ENCODE measurements around the gene CASP8. TPM values are rescaled to one million over a fixed set of nuclear protein-coding genes. Genes with fewer than 3 reads are reported as not detected.

The CASP8 gene
- total RNA-seq, 2 experiments from 2014 or later = 62.7 to 63.2 TPM

DNA sequence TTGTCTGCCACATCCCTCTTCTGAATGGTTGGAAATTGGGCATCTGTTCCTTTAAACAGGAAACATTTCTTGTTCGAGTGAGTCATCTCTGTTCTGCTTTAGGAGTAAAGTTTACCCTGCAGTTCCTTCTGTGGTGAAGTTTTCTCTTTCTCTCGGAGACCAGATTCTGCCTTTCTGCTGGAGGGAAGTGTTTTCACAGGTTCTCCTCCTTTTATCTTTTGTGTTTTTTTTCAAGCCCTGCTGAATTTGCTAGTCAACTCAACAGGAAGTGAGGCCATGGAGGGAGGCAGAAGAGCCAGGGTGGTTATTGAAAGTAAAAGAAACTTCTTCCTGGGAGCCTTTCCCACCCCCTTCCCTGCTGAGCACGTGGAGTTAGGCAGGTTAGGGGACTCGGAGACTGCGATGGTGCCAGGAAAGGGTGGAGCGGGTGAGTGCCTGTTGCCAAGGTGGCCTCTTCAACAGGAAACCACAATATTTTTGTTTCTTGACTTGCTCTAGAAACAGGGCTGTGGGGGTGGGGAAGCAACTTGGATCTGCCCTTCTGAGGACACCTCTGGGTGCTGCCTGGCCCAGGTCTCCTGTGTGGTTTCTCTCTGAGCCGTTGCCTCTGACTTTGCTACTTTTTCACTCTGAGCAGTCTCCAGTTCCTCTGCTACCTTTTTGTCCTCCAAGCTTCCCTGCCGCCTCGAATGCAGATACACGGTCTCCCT, 2.2 kb upstream of the CASP8 start:
- POLR2A ChIA-PET = interaction anchor here (0.5 to 13.5 kb wide), 10 partner anchors 16 to 394 kb away, joined by 3 to 221 read pairs (median 4); partner anchors contain the start of genes CASP10, CLK1, NIF3L1 and PPIL3
- H3K27ac Mint-ChIP-seq = peak overlapping the region; percentile 94
- peaks cover 39% of the 10 kb centered on the region for H3K36me3 Mint-ChIP-seq (ENCODE audit: low read depth)

DNA sequence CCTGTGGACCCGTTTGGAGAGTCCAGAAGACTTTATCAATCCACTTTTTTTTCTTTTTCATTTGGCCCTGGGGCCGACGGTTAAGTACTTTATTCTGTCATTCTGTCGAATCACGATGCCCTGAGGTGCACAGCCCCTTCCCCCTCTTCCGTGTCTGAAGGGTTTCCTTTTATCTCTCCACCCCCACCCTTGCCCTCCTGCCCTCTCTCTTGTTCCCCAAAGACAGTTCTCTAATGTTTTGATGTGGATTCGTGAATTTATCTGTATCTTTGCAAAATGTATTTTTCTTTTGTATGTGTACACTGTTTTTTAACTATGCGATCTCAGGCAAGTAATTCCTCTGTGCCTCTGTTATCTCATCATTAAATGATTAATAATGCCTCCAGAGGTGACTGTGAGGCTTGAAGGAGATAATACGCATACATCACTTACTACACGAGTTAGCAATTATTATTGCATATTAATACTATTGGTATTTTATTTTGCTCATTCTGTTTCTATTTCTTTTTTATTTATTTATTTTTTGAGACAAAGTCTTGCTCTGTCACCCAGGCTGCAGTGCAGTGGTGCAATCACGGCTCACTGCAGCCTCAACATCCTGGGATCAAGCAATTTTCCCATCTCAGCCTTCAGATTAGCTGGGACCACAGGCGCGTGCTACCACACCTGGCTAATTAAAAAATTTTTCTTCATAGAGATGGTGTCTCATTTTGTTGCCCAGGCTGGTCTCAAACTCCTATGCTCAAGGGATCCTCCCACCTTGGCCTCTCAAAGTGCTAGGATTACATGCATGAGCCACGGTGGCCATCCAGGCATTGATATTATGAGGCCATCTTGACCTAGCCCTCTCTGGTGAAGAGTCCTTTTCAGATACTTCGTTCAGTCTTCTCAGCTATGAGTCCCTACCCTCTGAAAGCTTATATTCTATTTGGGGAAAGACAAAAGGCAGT, 1.4 kb upstream of the CASP8 start:
- ChIA-PET POLR2A (interaction anchor here (0.7 to 13.5 kb wide), 15 partner anchors 12 to 395 kb away, joined by 3 to 221 read pairs (median 6); partner anchors contain the start of genes CASP10, CFLAR, CLK1 and NIF3L1), CTCF (interaction anchor here (0.7 to 5.9 kb wide), 8 partner anchors 15 to 105 kb away, joined by 5 to 100 read pairs (median 6); partner anchors contain the start of gene CASP10)
- ATAC-seq (no peak), DNase-seq (peak; percentile 27)
- H3K27me3 Mint-ChIP-seq (ENCODE audit: low read depth) = no peaks in the 10 kb centered on the region
- peaks cover 75% of the 10 kb centered on the region for H3K4me1 Mint-ChIP-seq (ENCODE audit: low read depth)
- H3K9me3 Mint-ChIP-seq (ENCODE audit: insufficient read depth) = no peaks in the 10 kb centered on the region
- peak overlapping the region; percentile 81 for H3K4me3 Mint-ChIP-seq
- peak overlapping the region; percentile 94 for H3K27ac Mint-ChIP-seq
- peaks cover 37% of the 10 kb centered on the region for H3K36me3 Mint-ChIP-seq (ENCODE audit: low read depth)

More for the DNA sequence above, 2.2 kb upstream of the CASP8 start:
- CTCF ChIA-PET = interaction anchor here (0.7 to 5.9 kb wide), 3 partner anchors 21 to 75 kb away, joined by 6 to 100 read pairs (median 6); partner anchors contain the start of gene CASP10
- Mint-ChIP-seq H3K4me3 (peak overlapping the region; percentile 81), H3K4me1 (ENCODE audit: low read depth) (peaks cover 74% of the 10 kb centered on the region), H3K27me3 (ENCODE audit: low read depth) (no peaks in the 10 kb centered on the region), H3K9me3 (ENCODE audit: insufficient read depth) (no peaks in the 10 kb centered on the region)
- ATAC-seq (peak; percentile 71), DNase-seq (peak; percentile 98)

DNA sequence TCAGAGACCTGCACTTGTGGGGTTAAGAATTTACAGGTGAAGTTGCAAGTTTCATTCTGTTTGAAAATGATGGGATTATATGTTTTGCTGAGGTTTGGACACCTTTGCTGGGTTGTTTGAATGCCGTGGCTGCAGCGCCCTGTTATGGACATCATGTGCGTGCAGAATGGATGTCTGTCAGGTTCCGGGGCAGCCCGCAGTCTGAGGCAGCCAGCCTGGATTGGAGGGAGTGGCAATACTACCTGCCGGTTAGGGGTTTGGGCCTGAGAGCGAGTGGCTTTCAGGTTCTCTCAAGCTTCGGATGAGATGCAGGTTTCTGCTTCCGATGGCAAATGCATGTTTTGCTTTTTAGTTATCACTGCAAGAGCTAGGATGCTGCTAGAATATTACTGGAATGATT, 1.1 kb downstream of the CASP8 start:
- ATAC-seq = peak; percentile 10
- DNase-seq = peak; percentile 79

GRCh38 chr2:201261906-201262305, 1.6 kb downstream of the CASP8 start:
- no peaks in the 10 kb centered on the region for H3K27me3 Mint-ChIP-seq (ENCODE audit: low read depth)
- DNase-seq (peak; percentile 19), ATAC-seq (no peak)
- H3K4me1 Mint-ChIP-seq (ENCODE audit: low read depth) = peaks cover 73% of the 10 kb centered on the region
- ChIA-PET CTCF (interaction anchor here (0.6 to 5.9 kb wide), 10 partner anchors 9 to 190 kb away, joined by 3 to 100 read pairs (median 8); partner anchors contain the start of genes CASP10 and STRADB), POLR2A (interaction anchor here (0.7 to 13.5 kb wide), 13 partner anchors 8 to 1005 kb away, joined by 3 to 221 read pairs (median 5); partner anchors contain the start of genes CFLAR, ORC2, STRADB and TRAK2)
- no peaks in the 10 kb centered on the region for H3K9me3 Mint-ChIP-seq (ENCODE audit: insufficient read depth)
- H3K27ac Mint-ChIP-seq = peak overlapping the region; percentile 96
- peak overlapping the region; percentile 92 for H3K4me3 Mint-ChIP-seq
- H3K36me3 Mint-ChIP-seq (ENCODE audit: low read depth) = peaks cover 41% of the 10 kb centered on the region

More for the DNA sequence above, 1.1 kb downstream of the CASP8 start:
- Mint-ChIP-seq H3K9me3 (ENCODE audit: insufficient read depth) (no peaks in the 10 kb centered on the region), H3K4me3 (peak overlapping the region; percentile 92), H3K27ac (peak overlapping the region; percentile 96), H3K4me1 (ENCODE audit: low read depth) (peaks cover 73% of the 10 kb centered on the region), H3K36me3 (ENCODE audit: low read depth) (peaks cover 38% of the 10 kb centered on the region), H3K27me3 (ENCODE audit: low read depth) (no peaks in the 10 kb centered on the region)
- CTCF ChIA-PET = interaction anchor here (0.6 to 5.9 kb wide), 11 partner anchors 9 to 190 kb away, joined by 3 to 100 read pairs (median 6); partner anchors contain the start of genes CASP10 and STRADB
- POLR2A ChIA-PET = interaction anchor here (0.7 to 13.5 kb wide), 13 partner anchors 7 to 1005 kb away, joined by 3 to 221 read pairs (median 10); partner anchors contain the start of genes CFLAR, ORC2, STRADB and TRAK2

DNA sequence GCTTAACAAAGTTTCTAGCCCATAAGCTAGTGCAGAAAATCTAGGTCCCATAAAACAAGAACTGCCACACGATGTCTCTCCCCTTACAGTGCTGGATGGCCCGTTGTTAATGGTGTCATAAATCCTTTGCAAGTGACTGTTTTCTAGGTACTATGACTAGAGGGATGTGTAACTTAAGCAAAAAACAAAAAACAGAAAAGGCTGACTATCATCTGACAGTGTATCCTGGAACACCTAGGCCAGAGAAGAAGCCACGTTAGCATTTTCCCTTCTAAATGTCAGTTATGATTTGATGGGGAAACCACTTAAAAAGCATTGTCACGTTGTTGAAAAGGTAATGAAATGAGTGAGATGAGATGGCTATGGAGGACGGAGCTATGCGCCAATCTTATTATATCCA, 2.4 kb downstream of the CASP8 start:
- DNase-seq = peak; percentile 30
- Mint-ChIP-seq H3K27me3 (ENCODE audit: low read depth) (no peaks in the 10 kb centered on the region), H3K27ac (peak overlapping the region; percentile 65), H3K4me1 (ENCODE audit: low read depth) (peaks cover 72% of the 10 kb centered on the region), H3K4me3 (peak overlapping the region; percentile 69), H3K9me3 (ENCODE audit: insufficient read depth) (no peaks in the 10 kb centered on the region), H3K36me3 (ENCODE audit: low read depth) (peaks cover 46% of the 10 kb centered on the region)
- ChIA-PET CTCF (interaction anchor here (1.0 to 5.9 kb wide), 8 partner anchors 10 to 102 kb away, joined by 4 to 100 read pairs (median 10); partner anchors contain the start of gene CASP10), POLR2A (interaction anchor here (0.7 to 13.5 kb wide), 10 partner anchors 8 to 189 kb away, joined by 3 to 221 read pairs (median 7); partner anchors contain the start of genes CASP10, CFLAR, STRADB and TRAK2)
- no peak for ATAC-seq

GRCh38 chr2:201263779-201264178, 3.4 kb downstream of the CASP8 start:
- ATAC-seq (no peak), DNase-seq (peak; percentile 33)
- no peaks in the 10 kb centered on the region for H3K9me3 Mint-ChIP-seq (ENCODE audit: insufficient read depth)
- H3K27me3 Mint-ChIP-seq (ENCODE audit: low read depth) = no peaks in the 10 kb centered on the region
- POLR2A ChIA-PET = interaction anchor here (0.7 to 13.5 kb wide), 9 partner anchors 10 to 151 kb away, joined by 3 to 221 read pairs (median 4); partner anchors contain the start of gene CASP10
- peak overlapping the region; percentile 36 for H3K27ac Mint-ChIP-seq
- CTCF ChIA-PET = interaction anchor here (0.8 to 5.5 kb wide), 8 partner anchors 10 to 100 kb away, joined by 3 to 45 read pairs (median 9); partner anchors contain the start of gene CASP10
- peaks cover 51% of the 10 kb centered on the region for H3K36me3 Mint-ChIP-seq (ENCODE audit: low read depth)
- peak overlapping the region; percentile 69 for H3K4me3 Mint-ChIP-seq
- peaks cover 68% of the 10 kb centered on the region for H3K4me1 Mint-ChIP-seq (ENCODE audit: low read depth)

GRCh38 chr2:201264472-201265173, 4.3 kb downstream of the CASP8 start:
- Mint-ChIP-seq H3K27ac (peak overlapping the region; percentile 36), H3K9me3 (ENCODE audit: insufficient read depth) (no peaks in the 10 kb centered on the region), H3K36me3 (ENCODE audit: low read depth) (peaks cover 58% of the 10 kb centered on the region), H3K4me1 (ENCODE audit: low read depth) (peaks cover 63% of the 10 kb centered on the region), H3K4me3 (no peak overlapping the region), H3K27me3 (ENCODE audit: low read depth) (no peaks in the 10 kb centered on the region)
- POLR2A ChIA-PET = interaction anchor here (0.9 to 13.5 kb wide), 11 partner anchors 9 to 150 kb away, joined by 3 to 221 read pairs (median 4); no protein-coding TSS in a partner anchor
- ATAC-seq (no peak), DNase-seq (peak; percentile 18)
- CTCF ChIA-PET = interaction anchor here (1.0 to 5.5 kb wide), 7 partner anchors 11 to 99 kb away, joined by 3 to 45 read pairs (median 7); no protein-coding TSS in a partner anchor

DNA sequence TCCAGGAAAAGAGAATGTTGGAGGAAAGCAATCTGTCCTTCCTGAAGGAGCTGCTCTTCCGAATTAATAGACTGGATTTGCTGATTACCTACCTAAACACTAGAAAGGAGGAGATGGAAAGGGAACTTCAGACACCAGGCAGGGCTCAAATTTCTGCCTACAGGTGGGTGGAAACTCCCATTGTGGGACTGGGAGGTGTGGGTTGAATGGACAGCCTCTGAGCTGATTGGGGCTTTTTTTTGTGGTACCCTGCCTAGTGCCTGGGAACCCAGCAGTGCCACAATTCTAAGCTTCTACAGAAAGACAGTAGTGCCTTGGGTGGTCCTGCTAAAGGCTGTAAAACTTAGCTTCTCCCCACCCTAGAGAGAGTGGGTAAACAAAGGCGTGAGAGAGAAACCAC, 6.3 kb downstream of the CASP8 start:
- Mint-ChIP-seq H3K27ac (no peak overlapping the region), H3K27me3 (ENCODE audit: low read depth) (no peaks in the 10 kb centered on the region), H3K4me3 (no peak overlapping the region), H3K9me3 (ENCODE audit: insufficient read depth) (no peaks in the 10 kb centered on the region), H3K4me1 (ENCODE audit: low read depth) (peaks cover 61% of the 10 kb centered on the region), H3K36me3 (ENCODE audit: low read depth) (peaks cover 63% of the 10 kb centered on the region)
- POLR2A ChIA-PET = interaction anchor here (2.2 to 13.5 kb wide), 2 partner anchors 11 to 32 kb away, joined by 11 to 221 read pairs; no protein-coding TSS in a partner anchor
- CTCF ChIA-PET = no interaction called here
- ATAC-seq (no peak), DNase-seq (peak; percentile 16)

- Mint-ChIP-seq H3K27me3 (ENCODE audit: low read depth) (no peaks in the 10 kb centered on the region), H3K4me3 (no peak overlapping the region), H3K27ac (peak overlapping the region; percentile 14), H3K36me3 (ENCODE audit: low read depth) (peaks cover 65% of the 10 kb centered on the region), H3K4me1 (ENCODE audit: low read depth) (peaks cover 62% of the 10 kb centered on the region), H3K9me3 (ENCODE audit: insufficient read depth) (no peaks in the 10 kb centered on the region)
- DNase-seq (no peak), ATAC-seq (no peak)
- ChIA-PET POLR2A (interaction anchor here (0.9 to 13.5 kb wide), 3 partner anchors 10 to 32 kb away, joined by 4 to 221 read pairs (median 11); no protein-coding TSS in a partner anchor), CTCF (interaction anchor here (1.1 to 1.2 kb wide), 3 partner anchors 30 to 98 kb away, joined by 3 to 4 read pairs (median 4); no protein-coding TSS in a partner anchor)
These were observed 7.1 kb downstream of the CASP8 start for GRCh38 chr2:201267278-201268030.
